Smooth muscle cell of the umbilical artery (primary cell): ENCODE measurements around the gene RASGRF2. TPM values are rescaled to one million over a fixed set of nuclear protein-coding genes. Genes with fewer than 3 reads are reported as not detected.

Source experiments
- total RNA-seq: library from RNA; depleted of rRNA; stranded (reverse); fragments of >200 nt; gene quantifications from 2 replicates; pipeline ENCODE4 v1.2.3, GENCODE V29; 2014

Gene RASGRF2, protein sequence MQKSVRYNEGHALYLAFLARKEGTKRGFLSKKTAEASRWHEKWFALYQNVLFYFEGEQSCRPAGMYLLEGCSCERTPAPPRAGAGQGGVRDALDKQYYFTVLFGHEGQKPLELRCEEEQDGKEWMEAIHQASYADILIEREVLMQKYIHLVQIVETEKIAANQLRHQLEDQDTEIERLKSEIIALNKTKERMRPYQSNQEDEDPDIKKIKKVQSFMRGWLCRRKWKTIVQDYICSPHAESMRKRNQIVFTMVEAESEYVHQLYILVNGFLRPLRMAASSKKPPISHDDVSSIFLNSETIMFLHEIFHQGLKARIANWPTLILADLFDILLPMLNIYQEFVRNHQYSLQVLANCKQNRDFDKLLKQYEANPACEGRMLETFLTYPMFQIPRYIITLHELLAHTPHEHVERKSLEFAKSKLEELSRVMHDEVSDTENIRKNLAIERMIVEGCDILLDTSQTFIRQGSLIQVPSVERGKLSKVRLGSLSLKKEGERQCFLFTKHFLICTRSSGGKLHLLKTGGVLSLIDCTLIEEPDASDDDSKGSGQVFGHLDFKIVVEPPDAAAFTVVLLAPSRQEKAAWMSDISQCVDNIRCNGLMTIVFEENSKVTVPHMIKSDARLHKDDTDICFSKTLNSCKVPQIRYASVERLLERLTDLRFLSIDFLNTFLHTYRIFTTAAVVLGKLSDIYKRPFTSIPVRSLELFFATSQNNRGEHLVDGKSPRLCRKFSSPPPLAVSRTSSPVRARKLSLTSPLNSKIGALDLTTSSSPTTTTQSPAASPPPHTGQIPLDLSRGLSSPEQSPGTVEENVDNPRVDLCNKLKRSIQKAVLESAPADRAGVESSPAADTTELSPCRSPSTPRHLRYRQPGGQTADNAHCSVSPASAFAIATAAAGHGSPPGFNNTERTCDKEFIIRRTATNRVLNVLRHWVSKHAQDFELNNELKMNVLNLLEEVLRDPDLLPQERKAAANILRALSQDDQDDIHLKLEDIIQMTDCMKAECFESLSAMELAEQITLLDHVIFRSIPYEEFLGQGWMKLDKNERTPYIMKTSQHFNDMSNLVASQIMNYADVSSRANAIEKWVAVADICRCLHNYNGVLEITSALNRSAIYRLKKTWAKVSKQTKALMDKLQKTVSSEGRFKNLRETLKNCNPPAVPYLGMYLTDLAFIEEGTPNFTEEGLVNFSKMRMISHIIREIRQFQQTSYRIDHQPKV (N-terminal part only)
- 5.1 and 21.7 TPM in 2 replicates for total RNA-seq

GRCh38 chr5:80959768-80960442 is at the start of gene RASGRF2:
RASGRF2 (plus strand) TSS chr5:80960363; CDS start chr5:80960739, 376 bp downstream.

GRCh38 chr5:81233080-81233634 is 273.0 kb downstream of the RASGRF2 start, which contains the start of gene CKMT2:
CKMT2 (plus strand) TSS chr5:81233322; CDS start chr5:81251133, 17,811 bp downstream.

